Measurements from ENCODE around the gene NCR3LG1. TPM values are rescaled to one million over a fixed set of nuclear protein-coding genes. Genes with fewer than 3 reads are reported as not detected.

NCR3LG1 gene
- total and polyA plus RNA-seq, 2 donors (not counting 1 experiment from before 2014, with no cell fraction given): 0.12 to 0.64 TPM

GRCh38 chr11:17369684-17370243, 18.2 kb downstream of the NCR3LG1 start:
- intact Hi-C loops (cut with micrococcal nuclease): no loop called here
- H3K4me1 ChIP-seq (ENCODE audit: control insufficient read depth in 2 of 2, insufficient read depth in 2 of 2, low read length in 2 of 2): no peaks in the 10 kb centered on the region
- no peak overlapping the region for H3K4me3 Mint-ChIP-seq
- no peak overlapping the region for H3K27ac Mint-ChIP-seq
- ChIA-PET CTCF (no interaction called here), POLR2A (no interaction called here)
- no peak overlapping the region for H2AFZ ChIP-seq (ENCODE audit: insufficient read depth, low read depth, low read length, poor library complexity, severe bottlenecking)
- no peaks in the 10 kb centered on the region for H3K36me3 ChIP-seq (replicated peaks in 1 of 2; ENCODE audit: control extremely low read depth in 1 of 2, control insufficient read depth in 1 of 2, extremely low read depth in 1 of 2, insufficient read depth in 2 of 2, low read length in 1 of 2)
- no peak for ATAC-seq (ENCODE audit: low read depth)
- H3K9me3 ChIP-seq (ENCODE audit: control extremely low read depth in 1 of 3, control insufficient read depth in 2 of 3, insufficient read depth in 1 of 3, low read length in 2 of 3): peaks cover 0 to 46% (median 38%) of the 10 kb centered on the region in 3 donors
- no peaks in the 10 kb centered on the region for H3K4me1 Mint-ChIP-seq
- no peak for TF ChIP-seq EZH2 (IDR thresholded peaks at IDR 0.05; ENCODE audit: borderline replicate concordance, insufficient read depth, low read depth, low read length, poor library complexity, severe bottlenecking)
- TF ChIP-seq, protein P1, sequence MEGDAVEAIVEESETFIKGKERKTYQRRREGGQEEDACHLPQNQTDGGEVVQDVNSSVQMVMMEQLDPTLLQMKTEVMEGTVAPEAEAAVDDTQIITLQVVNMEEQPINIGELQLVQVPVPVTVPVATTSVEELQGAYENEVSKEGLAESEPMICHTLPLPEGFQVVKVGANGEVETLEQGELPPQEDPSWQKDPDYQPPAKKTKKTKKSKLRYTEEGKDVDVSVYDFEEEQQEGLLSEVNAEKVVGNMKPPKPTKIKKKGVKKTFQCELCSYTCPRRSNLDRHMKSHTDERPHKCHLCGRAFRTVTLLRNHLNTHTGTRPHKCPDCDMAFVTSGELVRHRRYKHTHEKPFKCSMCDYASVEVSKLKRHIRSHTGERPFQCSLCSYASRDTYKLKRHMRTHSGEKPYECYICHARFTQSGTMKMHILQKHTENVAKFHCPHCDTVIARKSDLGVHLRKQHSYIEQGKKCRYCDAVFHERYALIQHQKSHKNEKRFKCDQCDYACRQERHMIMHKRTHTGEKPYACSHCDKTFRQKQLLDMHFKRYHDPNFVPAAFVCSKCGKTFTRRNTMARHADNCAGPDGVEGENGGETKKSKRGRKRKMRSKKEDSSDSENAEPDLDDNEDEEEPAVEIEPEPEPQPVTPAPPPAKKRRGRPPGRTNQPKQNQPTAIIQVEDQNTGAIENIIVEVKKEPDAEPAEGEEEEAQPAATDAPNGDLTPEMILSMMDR (IDR thresholded peaks at IDR 0.05): no peak
- no peaks in the 10 kb centered on the region for H3K27me3 Mint-ChIP-seq
- no peak overlapping the region for H3K27ac ChIP-seq (ENCODE audit: low read length in 2 of 2)
- H3K79me2 ChIP-seq (ENCODE audit: control insufficient read depth, insufficient read depth, low read length): no peaks in the 10 kb centered on the region
- H3K27me3 ChIP-seq (replicated peaks in 1 of 4; ENCODE audit: control extremely low read depth in 1 of 4, control insufficient read depth in 3 of 4, insufficient read depth in 4 of 4, low read length in 3 of 4): peaks cover 0 to 3% (median 0%) of the 10 kb centered on the region in 4 experiments
- peaks cover 26% of the 10 kb centered on the region for H3K9me3 Mint-ChIP-seq (ENCODE audit: insufficient read depth)
- no peak overlapping the region for H3K4me2 ChIP-seq (replicated peaks; ENCODE audit: low read depth, low read length, poor library complexity, severe bottlenecking)
- H4K20me1 ChIP-seq (ENCODE audit: control insufficient read depth, insufficient read depth, low read length, poor library complexity, severe bottlenecking): no peaks in the 10 kb centered on the region
- no peak overlapping the region for H3K4me3 ChIP-seq (ENCODE audit: control extremely low read depth in 1 of 5, extremely low read depth in 1 of 5, insufficient read depth in 1 of 5, low read depth in 2 of 5, low read length in 4 of 5)
- 70% methylated on average over 2 of the region's 2 CpGs for WGBS (ENCODE audit: insufficient coverage)
- no peak overlapping the region for H3K9ac ChIP-seq (ENCODE audit: low read length)
- no peak for DNase-seq

GRCh38 chr11:17371614-17372013, 20.0 kb downstream of the NCR3LG1 start:
- ATAC-seq (ENCODE audit: low read depth): no peak
- Mint-ChIP-seq H3K9me3 (ENCODE audit: insufficient read depth) (peaks cover 26% of the 10 kb centered on the region), H3K4me3 (no peak overlapping the region), H3K27ac (no peak overlapping the region), H3K4me1 (no peaks in the 10 kb centered on the region), H3K27me3 (no peaks in the 10 kb centered on the region)
- H3K36me3 ChIP-seq (replicated peaks in 1 of 2; ENCODE audit: control extremely low read depth in 1 of 2, control insufficient read depth in 1 of 2, extremely low read depth in 1 of 2, insufficient read depth in 2 of 2, low read length in 1 of 2): no peaks in the 10 kb centered on the region
- no peaks in the 10 kb centered on the region for H3K4me1 ChIP-seq (ENCODE audit: control insufficient read depth in 2 of 2, insufficient read depth in 2 of 2, low read length in 2 of 2)
- H3K79me2 ChIP-seq (ENCODE audit: control insufficient read depth, insufficient read depth, low read length): no peaks in the 10 kb centered on the region
- H3K9me3 ChIP-seq (ENCODE audit: control extremely low read depth in 1 of 3, control insufficient read depth in 2 of 3, insufficient read depth in 1 of 3, low read length in 2 of 3): peaks cover 0 to 46% (median 38%) of the 10 kb centered on the region in 3 donors
- H3K4me3 ChIP-seq (ENCODE audit: control extremely low read depth in 1 of 5, extremely low read depth in 1 of 5, insufficient read depth in 1 of 5, low read depth in 2 of 5, low read length in 4 of 5): no peak overlapping the region
- no peaks in the 10 kb centered on the region for H4K20me1 ChIP-seq (ENCODE audit: control insufficient read depth, insufficient read depth, low read length, poor library complexity, severe bottlenecking)
- intact Hi-C loops (cut with micrococcal nuclease): no loop called here
- CTCF ChIA-PET: no interaction called here
- H3K27ac ChIP-seq (ENCODE audit: low read length in 2 of 2): no peak overlapping the region
- 59% methylated on average over 2 of the region's 3 CpGs for WGBS (ENCODE audit: insufficient coverage)
- H2AFZ ChIP-seq (ENCODE audit: insufficient read depth, low read depth, low read length, poor library complexity, severe bottlenecking): no peak overlapping the region
- no peak overlapping the region for H3K4me2 ChIP-seq (replicated peaks; ENCODE audit: low read depth, low read length, poor library complexity, severe bottlenecking)
- peaks cover 0 to 3% (median 0%) of the 10 kb centered on the region in 4 experiments for H3K27me3 ChIP-seq (replicated peaks in 1 of 4; ENCODE audit: control extremely low read depth in 1 of 4, control insufficient read depth in 3 of 4, insufficient read depth in 4 of 4, low read length in 3 of 4)
- TF ChIP-seq, protein P1 (IDR thresholded peaks at IDR 0.05): no peak
- no peak for TF ChIP-seq EZH2 (IDR thresholded peaks at IDR 0.05; ENCODE audit: borderline replicate concordance, insufficient read depth, low read depth, low read length, poor library complexity, severe bottlenecking)
- no peak overlapping the region for H3K9ac ChIP-seq (ENCODE audit: low read length)
- no peak for DNase-seq
- POLR2A ChIA-PET: no interaction called here
